HG03342 (cell line): ENCODE measurements around the gene FRYL.
A peak's percentile ranks its signal among the peaks of the same experiment; 100 is the strongest.
"Not testable (repeated sequence)": the region's sequence is repeated elsewhere in the genome, so short reads cannot be mapped to it uniquely, and the experiment has no call there.

Source experiments
- ATAC-seq: cut with Tn5 transposase; IDR thresholded peaks from one replicate; pipeline ENCODE4 v1.9.1; 2021; ENCODE audit warnings: mild to moderate bottlenecking, moderate library complexity; ENCODE audit not compliant: unreplicated experiment

The FRYL gene

GRCh38 chr4:48779998-48780864 lies at the start of gene FRYL:
Gene FRYL (minus strand): TSS chr4:48780279. CDS start chr4:48634410, 145,869 bp downstream.
- peak; percentile 89 for ATAC-seq

- no peak for ATAC-seq
Measured at GRCh38 chr4:48827622-48828021, 47.5 kb upstream of the FRYL start.

- ATAC-seq, result not testable (repeated sequence)
Measured at GRCh38 chr4:48821431-48821830, 41.4 kb upstream of the FRYL start.

- no peak for ATAC-seq
Measured at GRCh38 chr4:48816971-48817370, 36.9 kb upstream of the FRYL start.

- ATAC-seq, result not testable (repeated sequence)
Measured at GRCh38 chr4:48816297-48816696, 36.2 kb upstream of the FRYL start.

GRCh38 chr4:48815483-48815882 lies 35.4 kb upstream of the FRYL start:
- peak; percentile 51 for ATAC-seq

- ATAC-seq, result peak; percentile 83
Measured at GRCh38 chr4:48813964-48814363, 33.9 kb upstream of the FRYL start.

GRCh38 chr4:48812866-48813265 lies 32.8 kb upstream of the FRYL start:
- no peak for ATAC-seq

GRCh38 chr4:48804584-48805301 lies 24.7 kb upstream of the FRYL start:
- ATAC-seq, result no peak

GRCh38 chr4:48801016-48801715 lies 21.1 kb upstream of the FRYL start:
- ATAC-seq, result no peak

GRCh38 chr4:48800155-48800554 lies 20.1 kb upstream of the FRYL start:
- ATAC-seq, result not testable (repeated sequence)

- ATAC-seq, result no peak
Measured at GRCh38 chr4:48799157-48799556, 19.1 kb upstream of the FRYL start.

- no peak for ATAC-seq
Measured at GRCh38 chr4:48798117-48798516, 18.0 kb upstream of the FRYL start.

GRCh38 chr4:48796927-48797679 lies 17.0 kb upstream of the FRYL start:
- no peak for ATAC-seq

GRCh38 chr4:48796191-48796926 lies 16.3 kb upstream of the FRYL start:
- ATAC-seq, result no peak

- no peak for ATAC-seq
Measured at GRCh38 chr4:48795108-48795507, 15.0 kb upstream of the FRYL start.

GRCh38 chr4:48792348-48793006 lies 12.4 kb upstream of the FRYL start:
- ATAC-seq, result no peak

- ATAC-seq, result no peak
Measured at GRCh38 chr4:48791313-48791712, 11.2 kb upstream of the FRYL start.

- ATAC-seq, result no peak
Measured at GRCh38 chr4:48790561-48790960, 10.5 kb upstream of the FRYL start.

GRCh38 chr4:48787056-48787455 lies 7.0 kb upstream of the FRYL start:
- no peak for ATAC-seq
